CD14-positive monocyte (primary cell): ENCODE data around the gene GPR25. TPM values are rescaled to one million over a fixed set of nuclear protein-coding genes. Genes with fewer than 3 reads are reported as not detected.
A peak's percentile ranks its signal among the peaks of the same experiment; 100 is the strongest.

ENCODE experiments used
- DNase-seq, 3 donors: peaks; one replicate each; pipeline ENCODE4 v3.0.0-alpha.2; 2011 to 2022
- H2AFZ ChIP-seq: 2 replicates; pipeline ENCODE4 v1.6.0; 2012; ENCODE audit warnings: mild to moderate bottlenecking, low read depth, low read length, inconsistent platforms; ENCODE audit not compliant: insufficient read depth, poor library complexity, severe bottlenecking
- H3K27ac ChIP-seq, 2 donors: 1 replicate in 1 of 2; 2 replicates in 1 of 2; pipeline ENCODE4 v1.5.1; 2012 to 2013; ENCODE audit warnings: low read length in 2 of 2, control low read depth in 1 of 2, inconsistent platforms in 1 of 2, low read depth in 1 of 2, mild to moderate bottlenecking in 1 of 2
- H3K27me3 ChIP-seq, 2 donors: one replicate each; pipeline versions ENCODE4 v1.6.0 to v1.6.1; 2011 to 2013; ENCODE audit warnings: low read length in 2 of 2; ENCODE audit not compliant: control insufficient read depth in 2 of 2, insufficient read depth in 2 of 2
- H3K36me3 ChIP-seq, 2 donors: replicated peaks in 1 of 2; 1 replicate in 1 of 2; 2 replicates in 1 of 2; pipeline versions ENCODE4 v1.5.1 to v1.6.1; 2012 to 2013; ENCODE audit warnings: low read length in 2 of 2, control low read depth in 1 of 2, inconsistent platforms in 1 of 2, mild to moderate bottlenecking in 1 of 2; ENCODE audit not compliant: insufficient read depth in 2 of 2, control insufficient read depth in 1 of 2
- H3K4me1 ChIP-seq, 2 donors: 1 replicate in 1 of 2; 2 replicates in 1 of 2; pipeline versions ENCODE4 v1.5.1 to v1.6.1; 2012 to 2013; ENCODE audit warnings: low read length in 2 of 2, control low read depth in 1 of 2, inconsistent platforms in 1 of 2, mild to moderate bottlenecking in 1 of 2, moderate library complexity in 1 of 2; ENCODE audit not compliant: insufficient read depth in 2 of 2, control insufficient read depth in 1 of 2
- H3K4me2 ChIP-seq: replicated peaks from 2 replicates; pipeline ENCODE3; 2012; ENCODE audit warnings: low read length, moderate library complexity, mild to moderate bottlenecking; ENCODE audit not compliant: poor library complexity, severe bottlenecking; ENCODE audit errors: extremely low read depth
- H3K4me3 ChIP-seq, 3 experiments: fragments of 200-600 bp in 1 of 3; sonication (generic) in 1 of 3; replicated peaks in 1 of 3; 1 replicate in 2 of 3; 2 replicates in 1 of 3; pipeline ENCODE4 v1.5.1; 2011 to 2013; ENCODE audit warnings: low read length in 3 of 3, mild to moderate bottlenecking in 3 of 3, control low read depth in 2 of 3, low read depth in 2 of 3, inconsistent platforms in 1 of 3, moderate library complexity in 1 of 3
- H3K79me2 ChIP-seq: 2 replicates; pipeline ENCODE4 v1.6.0; 2012; ENCODE audit warnings: mild to moderate bottlenecking, control low read depth, inconsistent platforms, low read length, moderate library complexity; ENCODE audit not compliant: insufficient read depth
- H3K9ac ChIP-seq: 2 replicates; pipeline ENCODE4 v1.6.0; 2017; ENCODE audit warnings: low read length, mild to moderate bottlenecking; ENCODE audit not compliant: insufficient read depth, poor library complexity, severe bottlenecking
- H3K9me3 ChIP-seq, 2 donors: replicated peaks in 1 of 2; 1 replicate in 1 of 2; 2 replicates in 1 of 2; pipeline versions ENCODE4 v1.5.1 to v1.6.1; 2012 to 2013; ENCODE audit warnings: low read length in 2 of 2, control low read depth in 1 of 2; ENCODE audit not compliant: control insufficient read depth in 1 of 2, insufficient read depth in 1 of 2
- H4K20me1 ChIP-seq: 2 replicates; pipeline ENCODE4 v1.6.0; 2012; ENCODE audit warnings: mild to moderate bottlenecking, low read length, control low read depth, moderate library complexity; ENCODE audit not compliant: insufficient read depth
- H3K27ac Mint-ChIP-seq, 7 donors: one replicate each; pipeline ENCODE4 v1.8.0; 2020; ENCODE audit warnings: mild to moderate bottlenecking in 7 of 7, mixed read lengths in 7 of 7, moderate library complexity in 6 of 7, inconsistent platforms in 2 of 7
- H3K27me3 Mint-ChIP-seq, 3 donors: one replicate each; pipeline ENCODE4 v1.8.0; 2021 to 2022; ENCODE audit warnings: low read depth in 3 of 3, mild to moderate bottlenecking in 3 of 3, mixed read lengths in 3 of 3, moderate library complexity in 3 of 3, inconsistent platforms in 1 of 3
- H3K36me3 Mint-ChIP-seq, 2 donors: one replicate each; pipeline ENCODE4 v1.8.0; 2020; ENCODE audit warnings: mixed read lengths in 2 of 2, inconsistent platforms in 1 of 2, mild to moderate bottlenecking in 1 of 2
- H3K4me1 Mint-ChIP-seq: one replicate; pipeline ENCODE4 v1.8.0; 2020; ENCODE audit warnings: mild to moderate bottlenecking, mixed read lengths
- H3K4me3 Mint-ChIP-seq, 2 donors: one replicate each; pipeline ENCODE4 v1.8.0; 2020; ENCODE audit warnings: mild to moderate bottlenecking in 2 of 2, mixed read lengths in 2 of 2, moderate library complexity in 1 of 2
- H3K9me3 Mint-ChIP-seq, 7 donors: one replicate each; pipeline ENCODE4 v1.8.0; 2020 to 2022; ENCODE audit warnings: mixed read lengths in 7 of 7, mild to moderate bottlenecking in 6 of 7, moderate library complexity in 6 of 7, inconsistent platforms in 2 of 7
- CTCF ChIP-seq: fragments of 200-600 bp; IDR thresholded peaks from one replicate; pipeline ENCODE4 v1.8.0; 2022; ENCODE audit warnings: antibody characterized with exemption, mild to moderate bottlenecking
- whole genome bisulfite sequencing: methylation state at CpG from one replicate; pipeline ENCODE4 v1.1.5; 2013; ENCODE audit warnings: missing lambda C conversion rate; ENCODE audit not compliant: insufficient coverage; 5-methylcytosine and 5-hydroxymethylcytosine counted together
- intact Hi-C, 2 donors: fragments of 100-400 bp; cut with micrococcal nuclease; formaldehyde crosslinking; loops; one replicate each; pipeline versions ENCODE4 v1.15.0 to v1.15.1; 2023
- polyA plus RNA-seq, 3 donors: library from polyadenylated mRNA; depleted of rRNA in 1 of 3; unstranded in 2 of 3; stranded (reverse) in 1 of 3; fragments of 300-500 nt in 2 of 3; fragments of >200 nt in 1 of 3; fragmentation: Illumina TruSeq in 2 of 3; gene quantifications; 1 replicate in 2 of 3; 2 replicates in 1 of 3; pipeline ENCODE4 v1.2.3, GENCODE V29; 2012 to 2021

Gene GPR25
- polyA plus RNA-seq, 3 donors = 0.13 TPM; not detected in 2

GRCh38 chr1:200877839-200878551, 5.2 kb downstream of the GPR25 start:
- H4K20me1 ChIP-seq = no peaks in the 10 kb centered on the region
- Mint-ChIP-seq H3K4me1 (peaks cover 11% of the 10 kb centered on the region), H3K27ac (no peak overlapping the region), H3K9me3 (peaks cover 0 to 12% (median 4%) of the 10 kb centered on the region in 7 donors), H3K36me3 (peaks cover 5% of the 10 kb centered on the region in 2 donors), H3K27me3 (peaks cover 31 to 39% (median 37%) of the 10 kb centered on the region in 3 donors), H3K4me3 (no peak overlapping the region)
- intact Hi-C loops = no loop called here
- TF ChIP-seq CTCF = no peak
- no peak overlapping the region for H3K4me2 ChIP-seq
- DNase-seq = peak in 1 of 3 donors; percentile 34
- no peak overlapping the region for H3K27ac ChIP-seq
- H3K79me2 ChIP-seq = no peaks in the 10 kb centered on the region
- H3K4me3 ChIP-seq = no peak overlapping the region
- H2AFZ ChIP-seq = no peak overlapping the region
- WGBS = 90% methylated on average over 2 of the region's 6 CpGs
- no peak overlapping the region for H3K9ac ChIP-seq
- peaks cover 11 to 15% of the 10 kb centered on the region in 2 donors for H3K27me3 ChIP-seq
- H3K4me1 ChIP-seq = peaks cover 8 to 11% of the 10 kb centered on the region in 2 donors
- H3K9me3 ChIP-seq = no peaks in the 10 kb centered on the region
- no peaks in the 10 kb centered on the region for H3K36me3 ChIP-seq

GRCh38 chr1:200880212-200880611, 7.4 kb downstream of the GPR25 start:
- H3K27me3 Mint-ChIP-seq = peaks cover 12 to 22% (median 16%) of the 10 kb centered on the region in 3 donors
- H3K4me1 ChIP-seq = no peaks in the 10 kb centered on the region
- peaks cover 0 to 4% (median 0%) of the 10 kb centered on the region in 7 donors for H3K9me3 Mint-ChIP-seq
- no peaks in the 10 kb centered on the region for H4K20me1 ChIP-seq
- H2AFZ ChIP-seq = no peak overlapping the region
- no peaks in the 10 kb centered on the region for H3K9me3 ChIP-seq
- intact Hi-C loops = no loop called here
- H3K36me3 Mint-ChIP-seq = no peaks in the 10 kb centered on the region
- no peak overlapping the region for H3K4me2 ChIP-seq
- no peak overlapping the region for H3K9ac ChIP-seq
- H3K27ac ChIP-seq = no peak overlapping the region
- H3K27ac Mint-ChIP-seq = no peak overlapping the region
- H3K4me3 Mint-ChIP-seq = no peak overlapping the region
- no peaks in the 10 kb centered on the region for H3K79me2 ChIP-seq
- no peak for DNase-seq
- no peaks in the 10 kb centered on the region for H3K27me3 ChIP-seq
- H3K4me1 Mint-ChIP-seq = no peaks in the 10 kb centered on the region
- H3K36me3 ChIP-seq = no peaks in the 10 kb centered on the region
- 71% methylated on average over 1 of the region's 3 CpGs for WGBS
- no peak overlapping the region for H3K4me3 ChIP-seq
- TF ChIP-seq CTCF = no peak
